Loucy (cell line): Measurements from ENCODE around the gene PIANP.

Experiments used
- H2AFZ ChIP-seq: fragments of 200-600 bp; sonication (generic); 2 replicates; pipeline ENCODE4 v1.6.0; 2016; ENCODE audit warnings: antibody characterized with exemption, mild to moderate bottlenecking, low read length, moderate library complexity
- H3F3A ChIP-seq: fragments of 200-600 bp; 2 replicates; pipeline ENCODE4 v1.6.0; 2016; ENCODE audit warnings: antibody characterized with exemption, low read depth, mild to moderate bottlenecking
- H3K27me3 ChIP-seq: fragments of 200-600 bp; sonication (generic); 2 replicates; pipeline ENCODE4 v1.6.1; 2014; ENCODE audit warnings: low read length, mild to moderate bottlenecking; ENCODE audit not compliant: insufficient read depth, poor library complexity, severe bottlenecking
- H3K36me3 ChIP-seq: fragments of 200-600 bp; sonication (generic); 2 replicates; pipeline ENCODE4 v1.6.1; 2016; ENCODE audit warnings: low read length; ENCODE audit not compliant: insufficient read depth
- H3K4me1 ChIP-seq: fragments of 200-600 bp; sonication (generic); 2 replicates; pipeline ENCODE4 v1.5.1; 2014; ENCODE audit warnings: low read length, mild to moderate bottlenecking; ENCODE audit not compliant: insufficient read depth, poor library complexity, severe bottlenecking
- H3K4me2 ChIP-seq: fragments of 200-600 bp; sonication (generic); 2 replicates; pipeline ENCODE4 v1.6.0; 2014; ENCODE audit warnings: antibody characterized with exemption, low read length, low read depth, mild to moderate bottlenecking; ENCODE audit not compliant: poor library complexity, severe bottlenecking
- H3K4me3 ChIP-seq: fragments of 200-600 bp; sonication (generic); 2 replicates; pipeline ENCODE4 v1.5.1; 2014; ENCODE audit warnings: low read length, mild to moderate bottlenecking, mixed read lengths; ENCODE audit not compliant: poor library complexity, severe bottlenecking
- H3K79me2 ChIP-seq: fragments of 200-600 bp; sonication (generic); 2 replicates; pipeline ENCODE4 v1.6.1; 2014; ENCODE audit warnings: low read length; ENCODE audit not compliant: insufficient read depth
- H3K9ac ChIP-seq: fragments of 200-600 bp; sonication (generic); 2 replicates; pipeline ENCODE4 v1.6.0; 2014; ENCODE audit warnings: mild to moderate bottlenecking, low read depth, low read length, moderate library complexity; ENCODE audit not compliant: poor library complexity, severe bottlenecking
- H3K9me2 ChIP-seq: fragments of 200-600 bp; sonication (generic); replicated peaks from 2 replicates; pipeline ENCODE4 v1.6.1; 2016; ENCODE audit warnings: low read depth, low read length, mixed read lengths
- H3K9me3 ChIP-seq: fragments of 200-600 bp; sonication (generic); 2 replicates; pipeline ENCODE4 v1.6.1; 2014; ENCODE audit warnings: mild to moderate bottlenecking, antibody characterized with exemption, low read length, low read depth; ENCODE audit not compliant: insufficient read depth
- H4K20me1 ChIP-seq: fragments of 200-600 bp; sonication (generic); 2 replicates; pipeline ENCODE4 v1.6.0; 2014; ENCODE audit warnings: antibody characterized with exemption, low read length, mild to moderate bottlenecking; ENCODE audit not compliant: insufficient read depth, poor library complexity, severe bottlenecking
- CTCF ChIP-seq: fragments of 200-600 bp; sonication (generic); conservative IDR thresholded peaks from 2 replicates; pipeline ENCODE4 v1.5.1; 2014; ENCODE audit warnings: mild to moderate bottlenecking, antibody characterized with exemption, low read length
- EZH2phosphoT487 ChIP-seq: fragments of 200-600 bp; IDR thresholded peaks from 2 replicates; pipeline ENCODE4 v1.6.1; 2018; ENCODE audit warnings: antibody characterized with exemption, mild to moderate bottlenecking, moderate library complexity, borderline replicate concordance

The PIANP gene

DNA sequence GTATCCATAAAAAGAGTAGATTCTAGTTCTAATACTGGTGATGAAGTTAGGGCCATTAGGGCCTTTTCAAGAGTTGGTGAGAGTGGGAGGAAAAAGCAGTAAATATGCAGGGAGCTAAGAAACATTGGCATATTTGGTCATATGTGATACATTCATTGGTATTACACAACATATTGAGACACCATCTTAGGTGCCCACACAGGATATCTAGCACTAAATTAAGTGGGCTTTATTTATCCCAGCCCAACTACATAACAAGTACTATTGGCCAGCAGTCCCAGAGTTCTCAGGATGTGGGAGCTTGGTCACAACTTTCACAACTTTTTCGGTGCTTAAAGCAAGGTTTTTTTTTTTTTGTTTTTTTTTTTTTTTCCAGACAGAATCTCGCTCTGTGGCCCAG is 35.7 kb downstream of the PIANP start:
- H3K9me3 ChIP-seq: no peaks in the 10 kb centered on the region
- H3K4me1 ChIP-seq: peaks cover 21% of the 10 kb centered on the region
- H3F3A ChIP-seq: peaks cover 4% of the 10 kb centered on the region; the same call in 1 of the 2 replicates
- H2AFZ ChIP-seq: no peak overlapping the region
- no peak overlapping the region for H3K9ac ChIP-seq
- no peak overlapping the region for H3K4me2 ChIP-seq
- H3K79me2 ChIP-seq: peaks cover 19% of the 10 kb centered on the region
- no peaks in the 10 kb centered on the region for H3K9me2 ChIP-seq
- TF ChIP-seq EZH2phosphoT487 (no peak), CTCF (no peak)
- H3K4me3 ChIP-seq: no peak overlapping the region
- H3K36me3 ChIP-seq: peaks cover 39% of the 10 kb centered on the region; the same call in 1 of the 2 replicates
- H4K20me1 ChIP-seq: no peaks in the 10 kb centered on the region
- H3K27me3 ChIP-seq: no peaks in the 10 kb centered on the region

DNA sequence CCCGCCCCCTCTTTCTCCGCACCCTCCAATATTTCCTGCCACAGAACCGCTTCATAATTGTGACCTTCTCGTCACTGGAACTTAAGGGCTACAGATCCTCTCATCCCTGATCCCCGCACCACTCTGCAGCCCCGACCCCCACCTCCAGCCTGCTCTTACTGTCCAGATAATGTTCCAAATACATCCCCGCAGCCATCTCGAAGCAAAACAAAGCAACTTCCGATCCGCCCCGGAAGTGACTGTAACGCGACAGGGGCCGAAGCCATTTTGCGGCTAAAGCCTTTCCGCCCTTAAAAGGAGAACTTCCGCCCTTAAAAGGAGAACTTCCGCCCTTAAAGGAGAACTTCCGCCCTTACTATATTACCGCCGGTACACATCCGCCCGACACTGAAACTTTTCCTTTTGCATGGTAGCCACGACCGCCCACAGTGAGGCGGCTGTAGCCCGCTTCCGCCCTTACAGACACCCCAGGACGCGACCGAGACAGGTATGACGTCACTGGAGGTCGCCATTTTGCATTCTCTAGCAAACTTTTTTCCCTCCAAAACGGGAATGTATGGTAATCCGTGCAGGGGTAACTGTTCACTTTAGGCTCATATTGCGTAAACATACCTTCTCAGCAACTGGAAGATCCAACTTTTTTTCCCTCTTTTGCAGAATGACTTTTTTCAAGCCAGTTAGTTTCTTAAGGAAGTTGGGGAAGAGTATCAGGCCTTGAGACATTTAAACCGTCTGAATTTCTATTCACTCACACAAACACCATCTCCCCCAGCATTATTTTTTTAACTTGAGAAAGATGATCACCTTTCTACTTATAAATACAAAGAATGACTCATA is 37.5 kb downstream of the PIANP start, which contains the start of gene ING4:
ING4 (minus strand) TSS at position 214 of the 837 bp plus-strand sequence; CDS start at position 196, 18 bp downstream.
- H3K9ac ChIP-seq: peak within 1 kb of the TSS; percentile 79
- no peaks in the 10 kb centered on the region for H3K9me3 ChIP-seq
- H4K20me1 ChIP-seq: no peaks in the 10 kb centered on the region
- H3F3A ChIP-seq: peaks cover 4% of the 10 kb centered on the region; the same call in 1 of the 2 replicates
- no peaks in the 10 kb centered on the region for H3K9me2 ChIP-seq
- peak within 1 kb of the TSS; percentile 80 for H3K4me3 ChIP-seq
- H3K27me3 ChIP-seq: no peaks in the 10 kb centered on the region
- H2AFZ ChIP-seq: peak within 1 kb of the TSS; percentile 84
- H3K79me2 ChIP-seq: peaks cover 19% of the 10 kb centered on the region
- peaks cover 21% of the 10 kb centered on the region; the same call in 1 of the 2 replicates for H3K36me3 ChIP-seq
- peaks cover 21% of the 10 kb centered on the region for H3K4me1 ChIP-seq
- no peak for TF ChIP-seq CTCF
- TF ChIP-seq EZH2phosphoT487: no peak
- peak within 1 kb of the TSS; percentile 98 for H3K4me2 ChIP-seq

GRCh38 chr12:6662602-6662905 is 38.1 kb downstream of the PIANP start:
- Histone ChIP-seq H3K4me3 (peak overlapping the region; percentile 80), H3K9me2 (no peaks in the 10 kb centered on the region), H3K9ac (peak overlapping the region; percentile 79), H3K27me3 (no peaks in the 10 kb centered on the region), H3F3A (peaks cover 4% of the 10 kb centered on the region; the same call in 1 of the 2 replicates), H4K20me1 (no peaks in the 10 kb centered on the region), H3K9me3 (no peaks in the 10 kb centered on the region), H2AFZ (peak overlapping the region; percentile 58), H3K4me1 (peaks cover 21% of the 10 kb centered on the region), H3K79me2 (peaks cover 19% of the 10 kb centered on the region), H3K36me3 (peaks cover 15% of the 10 kb centered on the region; the same call in 1 of the 2 replicates), H3K4me2 (peak overlapping the region; percentile 98)
- no peak for TF ChIP-seq CTCF
- no peak for TF ChIP-seq EZH2phosphoT487
